GM23338 (cell line): ENCODE data around the gene SHC4. TPM values are rescaled to one million over a fixed set of nuclear protein-coding genes. Genes with fewer than 3 reads are reported as not detected.
"Not testable (repeated sequence)": the region's sequence is repeated elsewhere in the genome, so short reads cannot be mapped to it uniquely, and the experiment has no call there.

Experiments
- ATAC-seq: fragments of 200-7000 bp; cut with Tn5 transposase; 3 replicates; pipeline ENCODE4 v1.9.1; 2020
- DNase-seq: peaks from one replicate; pipeline ENCODE4 v3.0.0-alpha.2; 2015; ENCODE audit warnings: low spot score
- H2AFZ ChIP-seq: fragments of 200-600 bp; sonication (generic); 2 replicates; pipeline ENCODE4 v1.8.0; 2016; ENCODE audit warnings: antibody characterized with exemption, mild to moderate bottlenecking, moderate library complexity
- H3F3A ChIP-seq: fragments of 200-600 bp; sonication (generic); replicated peaks from 2 replicates; pipeline ENCODE4 v1.8.0; 2017; ENCODE audit warnings: antibody characterized with exemption, mixed run types, low read depth
- H3K27ac ChIP-seq: fragments of 200-600 bp; sonication (generic); 2 replicates; pipeline ENCODE4 v1.6.1; 2016; ENCODE audit warnings: low read depth
- H3K27me3 ChIP-seq: fragments of 200-600 bp; sonication (generic); 2 replicates; pipeline ENCODE4 v1.8.0; 2016; ENCODE audit warnings: mild to moderate bottlenecking, mixed run types, moderate library complexity; ENCODE audit not compliant: insufficient read depth
- H3K36me3 ChIP-seq: fragments of 200-600 bp; sonication (generic); 2 replicates; pipeline ENCODE4 v1.8.0; 2016; ENCODE audit warnings: mild to moderate bottlenecking; ENCODE audit not compliant: insufficient read depth
- H3K4me1 ChIP-seq: fragments of 200-600 bp; sonication (generic); 2 replicates; pipeline ENCODE4 v1.8.0; 2016; ENCODE audit warnings: mild to moderate bottlenecking, moderate library complexity; ENCODE audit not compliant: insufficient read depth
- H3K4me2 ChIP-seq: fragments of 200-600 bp; sonication (generic); 2 replicates; pipeline ENCODE4 v1.7.1; 2017; ENCODE audit warnings: mixed run types
- H3K4me3 ChIP-seq: fragments of 200-600 bp; sonication (generic); 2 replicates; pipeline ENCODE4 v1.6.1; 2016; ENCODE audit warnings: mixed run types
- H3K79me2 ChIP-seq: fragments of 200-600 bp; sonication (generic); replicated peaks from 2 replicates; pipeline ENCODE4 v1.8.0; 2017; ENCODE audit warnings: mild to moderate bottlenecking; ENCODE audit not compliant: insufficient read depth
- H3K9me2 ChIP-seq: fragments of 200-600 bp; sonication (generic); 2 replicates; pipeline ENCODE4 v1.8.0; 2017; ENCODE audit not compliant: insufficient read depth
- H4K20me1 ChIP-seq: fragments of 200-600 bp; sonication (generic); replicated peaks from 2 replicates; pipeline ENCODE4 v1.8.0; 2017; ENCODE audit warnings: mild to moderate bottlenecking; ENCODE audit not compliant: insufficient read depth
- H3K27ac Mint-ChIP-seq: 2 replicates; pipeline ENCODE4 v1.8.0; 2020; ENCODE audit warnings: inconsistent platforms, mild to moderate bottlenecking, moderate library complexity, mixed read lengths
- H3K27me3 Mint-ChIP-seq: 3 replicates; pipeline ENCODE4 v1.8.0; 2022; ENCODE audit warnings: low read depth, mild to moderate bottlenecking, moderate library complexity, mixed read lengths, inconsistent platforms; ENCODE audit not compliant: insufficient read depth, poor library complexity
- H3K36me3 Mint-ChIP-seq: 3 replicates; pipeline ENCODE4 v1.8.0; 2021; ENCODE audit warnings: low read depth, mild to moderate bottlenecking, inconsistent platforms, moderate library complexity, mixed read lengths
- H3K4me1 Mint-ChIP-seq: 3 replicates; pipeline ENCODE4 v1.8.0; 2020; ENCODE audit warnings: mild to moderate bottlenecking, inconsistent platforms, mixed read lengths
- H3K4me3 Mint-ChIP-seq: 3 replicates; pipeline ENCODE4 v1.8.0; 2021; ENCODE audit warnings: moderate library complexity, mild to moderate bottlenecking, inconsistent platforms, mixed read lengths
- H3K9me3 Mint-ChIP-seq: 3 replicates; pipeline ENCODE4 v1.8.0; 2020; ENCODE audit warnings: moderate library complexity, mild to moderate bottlenecking, inconsistent platforms, mixed read lengths
- CREB1 ChIP-seq: fragments of 250-450 bp; sonication (Bioruptor Pico); IDR thresholded peaks from 2 replicates; pipeline ENCODE4 v1.5.0; 2020; ENCODE audit warnings: low read depth, mild to moderate bottlenecking, moderate library complexity
- EZH2 ChIP-seq: fragments of 200-600 bp; sonication (generic); IDR thresholded peaks from one replicate; pipeline ENCODE4 v1.8.0; 2017; ENCODE audit warnings: antibody characterized with exemption, mild to moderate bottlenecking, low read depth; ENCODE audit not compliant: unreplicated experiment
- EZH2phosphoT487 ChIP-seq: fragments of 200-600 bp; sonication (generic); IDR thresholded peaks from one replicate; pipeline ENCODE4 v1.8.1; 2018; ENCODE audit warnings: antibody characterized with exemption; ENCODE audit not compliant: unreplicated experiment
- NANOG ChIP-seq: IDR thresholded peaks from 2 replicates; pipeline ENCODE4 v1.6.1; 2016; ENCODE audit warnings: antibody characterized with exemption, borderline replicate concordance
- POLR2AphosphoS5 ChIP-seq: IDR thresholded peaks from 2 replicates; pipeline ENCODE4 v1.6.1; 2016; ENCODE audit warnings: antibody characterized with exemption, low read depth
- STAT1 ChIP-seq: IDR thresholded peaks from one replicate; pipeline ENCODE4 v1.6.1; 2016; ENCODE audit warnings: antibody characterized with exemption; ENCODE audit not compliant: unreplicated experiment
- ZNF114 ChIP-seq: fragments of 250-450 bp; sonication (Bioruptor Pico); IDR thresholded peaks from 2 replicates; pipeline ENCODE4 v1.5.0; 2020; ENCODE audit warnings: mild to moderate bottlenecking, moderate library complexity
- polyA plus RNA-seq: library from polyadenylated mRNA; unstranded; fragments of >200 nt; fragmentation: Nextera tagmentation; extraction: Ambion mirVana; gene quantifications from 2 replicates; pipeline ENCODE4 v1.2.1, GENCODE V29; 2016
- total RNA-seq: library from RNA; depleted of rRNA; stranded (reverse); fragments of >200 nt; shearing (Covaris generic); gene quantifications from 2 replicates; pipeline ENCODE4 v1.2.3, GENCODE V29; 2014
- TF ChIP-seq, protein P1 (sequence below), 2 experiments: fragments of 200-600 bp in 1 of 2; sonication (generic) in 1 of 2; conservative IDR thresholded peaks; 2 replicates each; pipeline versions ENCODE4 v1.5.1 to v1.6.1; 2016 to 2017; ENCODE audit warnings: antibody characterized with exemption in 2 of 2, low read depth in 2 of 2, mild to moderate bottlenecking in 2 of 2, moderate library complexity in 1 of 2
- TF ChIP-seq, protein P2 (sequence below): IDR thresholded peaks from one replicate; pipeline ENCODE4 v1.6.1; 2018; ENCODE audit warnings: antibody characterized with exemption; ENCODE audit not compliant: unreplicated experiment
- TF ChIP-seq, protein P3 (sequence below): IDR thresholded peaks from 2 replicates; pipeline ENCODE4 v1.6.1; 2016; ENCODE audit warnings: antibody characterized with exemption

Gene SHC4
- total and polyA plus RNA-seq, 2 experiments from 2014 or later: 0.21 to 0.32 TPM

DNA sequence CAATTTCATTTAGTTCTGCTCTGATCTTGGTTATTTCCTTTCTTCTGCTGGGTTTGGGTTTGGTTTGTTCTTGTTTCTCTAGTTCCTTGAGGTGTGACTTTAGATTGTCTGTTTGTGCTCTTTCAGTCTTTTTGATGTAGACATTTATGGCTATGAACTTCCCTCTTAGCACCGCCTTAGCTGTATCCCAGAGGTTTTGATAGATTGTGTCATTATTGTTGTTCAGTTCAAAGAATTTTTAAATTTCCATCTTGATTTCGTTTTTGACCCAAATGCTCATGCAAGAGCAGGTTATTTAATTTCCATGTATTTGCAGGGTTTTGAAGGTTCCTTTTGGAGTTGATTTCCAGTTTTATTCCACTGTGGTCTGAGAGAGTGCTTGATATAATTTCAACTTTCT lies 53.2 kb downstream of the SHC4 start:
- not testable (repeated sequence) for H3K27me3 Mint-ChIP-seq, H4K20me1 ChIP-seq, H3K4me2 ChIP-seq, H2AFZ ChIP-seq, H3K79me2 ChIP-seq, H3K27me3 ChIP-seq, H3F3A ChIP-seq, H3K4me3 ChIP-seq, DNase-seq, H3K27ac ChIP-seq, H3K36me3 Mint-ChIP-seq, H3K36me3 ChIP-seq, H3K9me3 Mint-ChIP-seq, H3K9me2 ChIP-seq, H3K4me3 Mint-ChIP-seq, H3K4me1 Mint-ChIP-seq, ATAC-seq, H3K4me1 ChIP-seq, H3K27ac Mint-ChIP-seq

DNA sequence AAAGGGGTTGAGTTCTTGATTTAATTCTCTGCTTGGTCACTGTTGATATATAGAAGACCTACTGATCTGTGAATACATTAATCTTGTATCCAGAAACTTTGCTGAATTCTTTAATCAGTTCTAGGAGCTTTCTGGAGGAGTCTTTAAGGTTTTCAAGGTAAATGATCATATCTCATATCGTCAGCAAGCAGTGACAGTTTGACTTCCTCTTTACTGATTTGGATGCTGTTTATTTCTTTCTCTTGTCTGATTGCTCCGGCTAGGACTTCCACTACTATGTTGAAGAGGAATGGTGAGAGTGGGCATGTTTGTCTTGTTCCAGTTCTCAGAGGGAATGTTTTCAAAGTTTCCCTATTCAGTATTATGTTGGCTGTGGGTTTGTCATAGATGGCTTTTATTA lies 54.4 kb downstream of the SHC4 start:
- not testable (repeated sequence) for H3K27ac ChIP-seq, H3K27me3 ChIP-seq, H3K4me1 ChIP-seq, H3K36me3 Mint-ChIP-seq, H3K79me2 ChIP-seq, H4K20me1 ChIP-seq, DNase-seq, H3K36me3 ChIP-seq, H3K27me3 Mint-ChIP-seq, H3K4me3 ChIP-seq, H2AFZ ChIP-seq, H3K9me3 Mint-ChIP-seq, ATAC-seq, H3F3A ChIP-seq, H3K27ac Mint-ChIP-seq, H3K4me2 ChIP-seq, H3K9me2 ChIP-seq, H3K4me3 Mint-ChIP-seq, H3K4me1 Mint-ChIP-seq

DNA sequence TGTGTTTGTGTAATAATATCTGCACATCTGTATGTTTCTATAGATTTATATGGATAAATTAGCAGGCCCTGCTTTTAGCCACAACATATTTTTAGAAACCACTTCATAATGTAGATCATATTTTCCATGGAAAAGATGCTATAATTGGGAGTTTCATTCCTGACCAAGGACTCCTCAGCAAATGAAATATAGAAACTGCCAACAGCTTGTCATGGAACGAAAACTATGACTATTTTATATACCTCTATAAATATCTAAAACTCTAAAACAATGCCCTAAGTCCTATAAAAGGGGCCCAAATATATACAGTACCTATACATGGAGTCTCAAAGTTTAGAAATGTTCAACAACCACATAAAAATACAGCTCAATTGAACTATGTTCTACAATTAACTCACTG lies 57.9 kb downstream of the SHC4 start:
- DNase-seq (no peak), ATAC-seq (no peak)
- H3K4me3 ChIP-seq: no peak overlapping the region
- H3K4me2 ChIP-seq: no peak overlapping the region
- H3F3A ChIP-seq: no peaks in the 10 kb centered on the region
- H3K27ac Mint-ChIP-seq: no peak overlapping the region
- H3K9me2 ChIP-seq: no peaks in the 10 kb centered on the region
- H2AFZ ChIP-seq: no peak overlapping the region
- H3K4me3 Mint-ChIP-seq: no peak overlapping the region
- no peak overlapping the region for H3K27ac ChIP-seq
- TF ChIP-seq ZNF114 (CRISPR knock-in tag) (no peak), EZH2 (no peak)
- H3K27me3 Mint-ChIP-seq: no peaks in the 10 kb centered on the region
- no peaks in the 10 kb centered on the region for H3K27me3 ChIP-seq
- no peaks in the 10 kb centered on the region for H3K9me3 Mint-ChIP-seq
- no peaks in the 10 kb centered on the region for H3K36me3 Mint-ChIP-seq
- H3K36me3 ChIP-seq: no peaks in the 10 kb centered on the region
- H4K20me1 ChIP-seq: no peaks in the 10 kb centered on the region
- H3K79me2 ChIP-seq: no peaks in the 10 kb centered on the region
- no peaks in the 10 kb centered on the region for H3K4me1 ChIP-seq
- H3K4me1 Mint-ChIP-seq: 0 out of 3 replicates have a peak, but pooled peaks cover 2% of the 10 kb centered on the region

DNA sequence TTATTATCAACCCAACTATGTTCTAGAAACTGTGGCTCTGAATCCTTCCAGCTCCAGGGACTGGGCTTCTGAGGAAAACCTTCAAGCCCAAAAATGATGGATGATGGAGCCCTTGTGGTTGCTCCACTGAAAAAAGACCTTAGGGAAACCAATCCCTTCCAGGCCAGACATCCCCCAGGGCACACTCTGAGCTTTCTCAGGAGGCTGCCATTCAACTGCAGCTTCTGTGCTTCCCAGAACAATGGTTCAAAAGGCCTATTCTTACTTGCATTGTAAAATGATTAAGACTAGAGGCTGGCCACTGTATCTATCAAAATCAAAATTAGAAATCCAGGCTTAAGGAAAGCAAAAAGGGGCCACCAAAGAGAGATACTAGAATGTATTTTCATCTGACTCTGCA lies 58.5 kb downstream of the SHC4 start:
- Histone ChIP-seq H3K4me3 (no peak overlapping the region), H3K4me1 (no peaks in the 10 kb centered on the region), H4K20me1 (no peaks in the 10 kb centered on the region), H3F3A (no peaks in the 10 kb centered on the region), H3K27me3 (no peaks in the 10 kb centered on the region), H3K9me2 (no peaks in the 10 kb centered on the region), H3K36me3 (no peaks in the 10 kb centered on the region), H3K79me2 (no peaks in the 10 kb centered on the region), H3K27ac (no peak overlapping the region), H2AFZ (no peak overlapping the region), H3K4me2 (no peak overlapping the region)
- no peak for DNase-seq
- H3K4me3 Mint-ChIP-seq: no peak overlapping the region
- H3K36me3 Mint-ChIP-seq: no peaks in the 10 kb centered on the region
- H3K4me1 Mint-ChIP-seq: 0 out of 3 replicates have a peak, but pooled peaks cover 2% of the 10 kb centered on the region
- no peaks in the 10 kb centered on the region for H3K27me3 Mint-ChIP-seq
- no peak for ATAC-seq
- no peaks in the 10 kb centered on the region for H3K9me3 Mint-ChIP-seq
- H3K27ac Mint-ChIP-seq: no peak overlapping the region
- TF ChIP-seq CREB1 (CRISPR knock-in tag) (no peak), POLR2AphosphoS5 (no peak), STAT1 (no peak), EZH2 (no peak), NANOG (no peak), EZH2phosphoT487 (no peak)
- TF ChIP-seq, protein P1, sequence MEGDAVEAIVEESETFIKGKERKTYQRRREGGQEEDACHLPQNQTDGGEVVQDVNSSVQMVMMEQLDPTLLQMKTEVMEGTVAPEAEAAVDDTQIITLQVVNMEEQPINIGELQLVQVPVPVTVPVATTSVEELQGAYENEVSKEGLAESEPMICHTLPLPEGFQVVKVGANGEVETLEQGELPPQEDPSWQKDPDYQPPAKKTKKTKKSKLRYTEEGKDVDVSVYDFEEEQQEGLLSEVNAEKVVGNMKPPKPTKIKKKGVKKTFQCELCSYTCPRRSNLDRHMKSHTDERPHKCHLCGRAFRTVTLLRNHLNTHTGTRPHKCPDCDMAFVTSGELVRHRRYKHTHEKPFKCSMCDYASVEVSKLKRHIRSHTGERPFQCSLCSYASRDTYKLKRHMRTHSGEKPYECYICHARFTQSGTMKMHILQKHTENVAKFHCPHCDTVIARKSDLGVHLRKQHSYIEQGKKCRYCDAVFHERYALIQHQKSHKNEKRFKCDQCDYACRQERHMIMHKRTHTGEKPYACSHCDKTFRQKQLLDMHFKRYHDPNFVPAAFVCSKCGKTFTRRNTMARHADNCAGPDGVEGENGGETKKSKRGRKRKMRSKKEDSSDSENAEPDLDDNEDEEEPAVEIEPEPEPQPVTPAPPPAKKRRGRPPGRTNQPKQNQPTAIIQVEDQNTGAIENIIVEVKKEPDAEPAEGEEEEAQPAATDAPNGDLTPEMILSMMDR (conservative IDR thresholded peaks at IDR 0.05; ENCODE audit: low read depth in 2 of 2): no peak
- TF ChIP-seq, protein P2, sequence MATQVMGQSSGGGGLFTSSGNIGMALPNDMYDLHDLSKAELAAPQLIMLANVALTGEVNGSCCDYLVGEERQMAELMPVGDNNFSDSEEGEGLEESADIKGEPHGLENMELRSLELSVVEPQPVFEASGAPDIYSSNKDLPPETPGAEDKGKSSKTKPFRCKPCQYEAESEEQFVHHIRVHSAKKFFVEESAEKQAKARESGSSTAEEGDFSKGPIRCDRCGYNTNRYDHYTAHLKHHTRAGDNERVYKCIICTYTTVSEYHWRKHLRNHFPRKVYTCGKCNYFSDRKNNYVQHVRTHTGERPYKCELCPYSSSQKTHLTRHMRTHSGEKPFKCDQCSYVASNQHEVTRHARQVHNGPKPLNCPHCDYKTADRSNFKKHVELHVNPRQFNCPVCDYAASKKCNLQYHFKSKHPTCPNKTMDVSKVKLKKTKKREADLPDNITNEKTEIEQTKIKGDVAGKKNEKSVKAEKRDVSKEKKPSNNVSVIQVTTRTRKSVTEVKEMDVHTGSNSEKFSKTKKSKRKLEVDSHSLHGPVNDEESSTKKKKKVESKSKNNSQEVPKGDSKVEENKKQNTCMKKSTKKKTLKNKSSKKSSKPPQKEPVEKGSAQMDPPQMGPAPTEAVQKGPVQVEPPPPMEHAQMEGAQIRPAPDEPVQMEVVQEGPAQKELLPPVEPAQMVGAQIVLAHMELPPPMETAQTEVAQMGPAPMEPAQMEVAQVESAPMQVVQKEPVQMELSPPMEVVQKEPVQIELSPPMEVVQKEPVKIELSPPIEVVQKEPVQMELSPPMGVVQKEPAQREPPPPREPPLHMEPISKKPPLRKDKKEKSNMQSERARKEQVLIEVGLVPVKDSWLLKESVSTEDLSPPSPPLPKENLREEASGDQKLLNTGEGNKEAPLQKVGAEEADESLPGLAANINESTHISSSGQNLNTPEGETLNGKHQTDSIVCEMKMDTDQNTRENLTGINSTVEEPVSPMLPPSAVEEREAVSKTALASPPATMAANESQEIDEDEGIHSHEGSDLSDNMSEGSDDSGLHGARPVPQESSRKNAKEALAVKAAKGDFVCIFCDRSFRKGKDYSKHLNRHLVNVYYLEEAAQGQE: no peak
- TF ChIP-seq, protein P3, sequence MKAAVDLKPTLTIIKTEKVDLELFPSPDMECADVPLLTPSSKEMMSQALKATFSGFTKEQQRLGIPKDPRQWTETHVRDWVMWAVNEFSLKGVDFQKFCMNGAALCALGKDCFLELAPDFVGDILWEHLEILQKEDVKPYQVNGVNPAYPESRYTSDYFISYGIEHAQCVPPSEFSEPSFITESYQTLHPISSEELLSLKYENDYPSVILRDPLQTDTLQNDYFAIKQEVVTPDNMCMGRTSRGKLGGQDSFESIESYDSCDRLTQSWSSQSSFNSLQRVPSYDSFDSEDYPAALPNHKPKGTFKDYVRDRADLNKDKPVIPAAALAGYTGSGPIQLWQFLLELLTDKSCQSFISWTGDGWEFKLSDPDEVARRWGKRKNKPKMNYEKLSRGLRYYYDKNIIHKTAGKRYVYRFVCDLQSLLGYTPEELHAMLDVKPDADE: no peak
